Liver (tissue), 9 donors: ENCODE measurements around the gene HPCAL1. TPM values are rescaled to one million over a fixed set of nuclear protein-coding genes. Genes with fewer than 3 reads are reported as not detected.

Experiments used
- DNase-seq: peaks from one replicate; pipeline ENCODE4 v3.0.0-alpha.2; 2017; ENCODE audit warnings: low spot score
- H3K27ac ChIP-seq, 2 donors: one replicate each; pipeline ENCODE4 v1.7.0; 2013; ENCODE audit warnings: inconsistent platforms in 2 of 2, low read length in 2 of 2, control low read depth in 1 of 2, low read depth in 1 of 2, mild to moderate bottlenecking in 1 of 2
- H3K27me3 ChIP-seq, 4 donors: one replicate each; pipeline versions ENCODE4 v1.6.1 to v1.7.0; 2013; ENCODE audit warnings: low read length in 3 of 4, inconsistent platforms in 1 of 4, mild to moderate bottlenecking in 1 of 4, moderate library complexity in 1 of 4; ENCODE audit not compliant: control insufficient read depth in 4 of 4, insufficient read depth in 4 of 4
- H3K36me3 ChIP-seq, 4 donors: one replicate each; pipeline versions ENCODE4 v1.6.1 to v1.7.0; 2013; ENCODE audit warnings: low read length in 3 of 4, mild to moderate bottlenecking in 3 of 4, low read depth in 1 of 4, moderate library complexity in 1 of 4; ENCODE audit not compliant: control insufficient read depth in 4 of 4, insufficient read depth in 3 of 4
- H3K4me1 ChIP-seq, 4 donors: one replicate each; pipeline versions ENCODE4 v1.6.1 to v1.7.0; 2013; ENCODE audit warnings: low read length in 3 of 4, mild to moderate bottlenecking in 3 of 4, moderate library complexity in 1 of 4; ENCODE audit not compliant: control insufficient read depth in 4 of 4, insufficient read depth in 4 of 4
- H3K4me3 ChIP-seq, 3 donors: one replicate each; pipeline versions ENCODE4 v1.6.1 to v1.7.0; 2013; ENCODE audit warnings: low read length in 3 of 3, control low read depth in 1 of 3, low read depth in 1 of 3, mild to moderate bottlenecking in 1 of 3
- H3K9ac ChIP-seq, 2 donors: one replicate each; pipeline ENCODE4 v1.7.0; 2013; ENCODE audit warnings: low read length in 2 of 2, mild to moderate bottlenecking in 2 of 2, moderate library complexity in 2 of 2, control low read depth in 1 of 2, low read depth in 1 of 2
- H3K9me3 ChIP-seq, 4 donors: one replicate each; pipeline versions ENCODE4 v1.6.1 to v1.7.0; 2013; ENCODE audit warnings: low read length in 3 of 4; ENCODE audit not compliant: control insufficient read depth in 4 of 4
- EGR1 ChIP-seq, 2 donors: IDR thresholded peaks; 2 replicates each; pipeline ENCODE4 v1.6.1; 2016 to 2018; ENCODE audit warnings: antibody characterized with exemption in 2 of 2, low read depth in 2 of 2
- FOXA1 ChIP-seq: IDR thresholded peaks from 2 replicates; pipeline ENCODE4 v1.6.1; 2016; ENCODE audit warnings: antibody characterized with exemption
- HNF4A ChIP-seq, 2 donors: conservative IDR thresholded peaks; 2 replicates each; pipeline ENCODE4 v1.6.1; 2016; ENCODE audit warnings: antibody characterized with exemption in 2 of 2, mild to moderate bottlenecking in 2 of 2
- HNF4G ChIP-seq: IDR thresholded peaks from 2 replicates; pipeline ENCODE4 v1.6.1; 2016; ENCODE audit warnings: antibody characterized with exemption
- NR2F2 ChIP-seq: IDR thresholded peaks from 2 replicates; pipeline ENCODE4 v1.6.1; 2016; ENCODE audit warnings: antibody characterized with exemption
- RAD21 ChIP-seq, 2 donors: IDR thresholded peaks; 2 replicates each; pipeline ENCODE4 v1.6.1; 2016; ENCODE audit warnings: antibody characterized with exemption in 2 of 2, mild to moderate bottlenecking in 2 of 2
- RXRA ChIP-seq, 2 donors: IDR thresholded peaks; 2 replicates each; pipeline ENCODE4 v1.6.1; 2017 to 2018; ENCODE audit warnings: antibody characterized with exemption in 2 of 2, mild to moderate bottlenecking in 1 of 2
- SP1 ChIP-seq: IDR thresholded peaks from 2 replicates; pipeline ENCODE4 v1.6.1; 2018; ENCODE audit warnings: antibody characterized with exemption, mild to moderate bottlenecking
- TAF1 ChIP-seq: conservative IDR thresholded peaks from 2 replicates; pipeline ENCODE4 v1.6.1; 2016; ENCODE audit warnings: antibody characterized with exemption, mild to moderate bottlenecking
- WGBS: extraction: QIAGEN DNeasy Blood & Tissue Kit; methylation state at CpG from one replicate; pipeline ENCODE4 v1.1.7; 2013; 5-methylcytosine and 5-hydroxymethylcytosine counted together
- polyA plus RNA-seq, 2 donors: library from polyadenylated mRNA; stranded (reverse) in 1 of 2; unstranded in 1 of 2; fragments of 200-250 nt in 1 of 2; fragments of >200 nt in 1 of 2; fragmentation: Nextera tagmentation in 1 of 2; extraction: Ambion mirVana in 1 of 2; gene quantifications; one replicate each; pipeline versions ENCODE4 v1.2.1 to v1.2.3, GENCODE V29; 2013 to 2015
- total RNA-seq, 2 donors: library from RNA; depleted of rRNA; stranded (reverse); fragments of >200 nt; gene quantifications; one replicate each; pipeline ENCODE4 v1.2.3, GENCODE V29; 2014
- TF ChIP-seq, protein P1 (sequence below): IDR thresholded peaks from 2 replicates; pipeline ENCODE4 v1.6.1; 2016; ENCODE audit warnings: antibody characterized with exemption
- TF ChIP-seq, protein P2 (sequence below): IDR thresholded peaks from 2 replicates; pipeline ENCODE4 v1.6.1; 2016; ENCODE audit warnings: antibody characterized with exemption
- TF ChIP-seq, protein P3 (sequence below): IDR thresholded peaks from 2 replicates; pipeline ENCODE4 v1.6.1; 2016; ENCODE audit warnings: antibody characterized with exemption
- donor health status: healthy.
- donor health status: healthy.
- donor health status: healthy.
- donor health status: healthy.
- donor health status: healthy.

HPCAL1 gene
- total and polyA plus RNA-seq, 4 donors = 17.3 to 27.9 (median 22.9) TPM

DNA sequence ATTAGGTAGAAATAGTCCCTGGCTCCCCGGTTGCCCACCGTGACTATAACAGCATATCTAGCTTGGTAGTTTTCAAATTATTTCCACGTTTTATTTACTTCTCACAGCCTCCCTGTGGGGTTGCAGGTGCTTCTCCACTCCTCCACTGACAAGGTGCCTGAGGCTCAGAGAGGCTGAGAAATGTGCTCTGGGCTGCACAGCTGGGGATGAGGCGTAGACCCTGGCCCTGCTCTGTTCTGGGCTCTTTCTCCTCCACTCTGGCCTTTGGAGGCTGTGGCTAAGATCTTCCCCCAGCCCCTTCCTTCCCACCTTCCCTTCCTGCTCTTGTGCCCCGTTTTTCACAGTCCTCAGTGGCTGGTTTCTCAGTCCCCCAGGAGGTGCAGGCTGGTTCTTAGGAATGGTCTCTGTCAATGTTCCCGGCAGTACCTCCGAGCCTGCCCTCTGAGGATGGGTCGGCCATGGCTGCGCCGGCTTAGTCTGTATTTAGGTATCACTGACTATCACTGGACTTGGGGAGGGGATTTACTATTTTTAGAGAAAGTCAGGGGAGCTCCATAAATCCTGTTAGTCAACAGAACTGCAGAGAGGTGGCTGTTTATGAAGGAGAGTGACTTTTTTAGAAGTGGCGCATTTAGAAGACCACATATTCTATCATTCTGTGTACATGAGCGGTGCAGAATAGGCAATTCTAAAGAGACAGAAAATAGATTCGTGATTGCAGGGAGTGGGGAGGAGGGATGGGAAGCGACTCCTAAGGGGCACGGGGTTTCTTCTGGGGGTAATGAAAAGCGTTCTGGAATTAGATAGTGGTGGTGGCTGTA is 35.0 kb downstream of the HPCAL1 start:
- DNase-seq = no peak
- Histone ChIP-seq H3K4me3 (no peak overlapping the region), H3K9ac (no peak overlapping the region), H3K27me3 (no peaks in the 10 kb centered on the region), H3K9me3 (no peaks in the 10 kb centered on the region), H3K36me3 (peaks cover 0 to 6% (median 0%) of the 10 kb centered on the region in 4 donors), H3K4me1 (peaks cover 0 to 16% (median 10%) of the 10 kb centered on the region in 4 donors), H3K27ac (no peak overlapping the region)
- TF ChIP-seq RXRA (IDR thresholded peaks at IDR 0.05) (no peak), SP1 (no peak), EGR1 (IDR thresholded peaks at IDR 0.05; ENCODE audit: low read depth in 2 of 2) (no peak), NR2F2 (no peak), RAD21 (IDR thresholded peaks at IDR 0.05) (no peak), TAF1 (no peak), HNF4G (no peak), FOXA1 (no peak)
- TF ChIP-seq, protein P1, sequence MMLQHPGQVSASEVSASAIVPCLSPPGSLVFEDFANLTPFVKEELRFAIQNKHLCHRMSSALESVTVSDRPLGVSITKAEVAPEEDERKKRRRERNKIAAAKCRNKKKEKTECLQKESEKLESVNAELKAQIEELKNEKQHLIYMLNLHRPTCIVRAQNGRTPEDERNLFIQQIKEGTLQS = no peak
- TF ChIP-seq, protein P2, sequence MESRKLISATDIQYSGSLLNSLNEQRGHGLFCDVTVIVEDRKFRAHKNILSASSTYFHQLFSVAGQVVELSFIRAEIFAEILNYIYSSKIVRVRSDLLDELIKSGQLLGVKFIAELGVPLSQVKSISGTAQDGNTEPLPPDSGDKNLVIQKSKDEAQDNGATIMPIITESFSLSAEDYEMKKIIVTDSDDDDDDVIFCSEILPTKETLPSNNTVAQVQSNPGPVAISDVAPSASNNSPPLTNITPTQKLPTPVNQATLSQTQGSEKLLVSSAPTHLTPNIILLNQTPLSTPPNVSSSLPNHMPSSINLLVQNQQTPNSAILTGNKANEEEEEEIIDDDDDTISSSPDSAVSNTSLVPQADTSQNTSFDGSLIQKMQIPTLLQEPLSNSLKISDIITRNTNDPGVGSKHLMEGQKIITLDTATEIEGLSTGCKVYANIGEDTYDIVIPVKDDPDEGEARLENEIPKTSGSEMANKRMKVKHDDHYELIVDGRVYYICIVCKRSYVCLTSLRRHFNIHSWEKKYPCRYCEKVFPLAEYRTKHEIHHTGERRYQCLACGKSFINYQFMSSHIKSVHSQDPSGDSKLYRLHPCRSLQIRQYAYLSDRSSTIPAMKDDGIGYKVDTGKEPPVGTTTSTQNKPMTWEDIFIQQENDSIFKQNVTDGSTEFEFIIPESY = no peak
- TF ChIP-seq, protein P3, sequence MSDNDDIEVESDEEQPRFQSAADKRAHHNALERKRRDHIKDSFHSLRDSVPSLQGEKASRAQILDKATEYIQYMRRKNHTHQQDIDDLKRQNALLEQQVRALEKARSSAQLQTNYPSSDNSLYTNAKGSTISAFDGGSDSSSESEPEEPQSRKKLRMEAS = no peak
- 86% methylated on average over 16 of the region's 16 CpGs for WGBS

DNA sequence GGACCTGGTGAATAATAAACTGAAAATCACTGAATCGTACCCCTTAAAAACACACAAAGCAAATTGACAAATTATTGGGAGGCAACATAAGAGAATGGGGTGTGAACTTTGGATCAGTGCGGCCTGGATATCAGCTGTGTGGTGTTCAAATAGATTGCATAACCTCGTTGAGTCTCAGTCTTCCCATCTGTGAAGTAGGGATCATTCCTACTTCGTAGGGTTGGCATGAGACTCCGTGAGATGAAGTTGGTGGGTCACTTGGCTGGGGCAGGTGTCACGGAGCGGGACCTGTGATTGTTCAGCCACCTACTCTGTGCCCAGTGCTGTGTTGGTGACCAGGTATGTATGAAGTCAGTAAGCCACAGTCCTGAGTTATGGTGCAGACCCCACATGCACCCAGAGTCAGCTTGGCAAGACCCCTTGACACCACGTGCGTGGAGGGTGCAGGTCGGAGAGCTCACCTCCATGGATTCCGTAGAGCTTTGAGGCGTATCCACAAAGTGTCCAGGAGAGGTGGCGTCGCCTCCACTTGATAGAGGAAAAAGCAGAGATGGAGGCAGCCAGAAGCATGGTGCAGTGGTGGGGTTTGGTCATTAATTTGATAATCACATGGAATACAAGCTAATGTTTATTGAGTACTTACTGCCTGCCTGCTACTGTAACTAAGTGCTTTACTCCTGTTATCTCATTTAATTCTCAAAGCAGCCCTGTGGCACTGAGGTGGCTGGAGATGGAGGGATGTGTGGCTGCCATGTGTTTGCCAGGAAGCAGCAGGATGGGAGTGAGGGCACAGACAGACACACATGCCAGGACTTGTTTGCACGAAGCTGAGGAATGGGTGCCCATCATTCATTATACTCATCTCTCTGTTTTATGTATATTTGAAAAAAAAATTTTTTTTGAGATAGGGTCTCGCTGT is 35.8 kb downstream of the HPCAL1 start:
- WGBS = 89% methylated on average over 16 of the region's 16 CpGs
- Histone ChIP-seq H3K4me1 (peaks cover 0 to 14% (median 10%) of the 10 kb centered on the region in 4 donors), H3K27ac (no peak overlapping the region), H3K9ac (no peak overlapping the region), H3K4me3 (no peak overlapping the region), H3K36me3 (peaks cover 0 to 6% (median 0%) of the 10 kb centered on the region in 4 donors), H3K27me3 (no peaks in the 10 kb centered on the region), H3K9me3 (no peaks in the 10 kb centered on the region)
- TF ChIP-seq HNF4A (conservative IDR thresholded peaks at IDR 0.05) (peak; percentile 32 to 44), FOXA1 (no peak)
- TF ChIP-seq, protein P1 = no peak
- DNase-seq = no peak
